H9 (cell line): ENCODE data around the gene MTRF1. TPM values are rescaled to one million over a fixed set of nuclear protein-coding genes. Genes with fewer than 3 reads are reported as not detected.

Experiments
- total RNA-seq: library from RNA; stranded (reverse); gene quantifications from 2 replicates; pipeline ENCODE4 v1.2.1, GENCODE V29; 2021

The MTRF1 gene
- total RNA-seq, 1 experiment from 2014 or later = 16.2 TPM

Other genes with a start within 250 kb of the MTRF1 start
- 14.8 and 15.5 TPM in 2 replicates for gene ELF1, start 244.3 kb downstream of the MTRF1 start, total RNA-seq
- gene WBP4, start 202.1 kb downstream of the MTRF1 start, total RNA-seq = 7.1 and 7.2 TPM in 2 replicates
- gene KBTBD6, start 130.8 kb downstream of the MTRF1 start, total RNA-seq = 11.4 and 11.5 TPM in 2 replicates
- gene KBTBD7, start 69.0 kb downstream of the MTRF1 start, total RNA-seq = 12.9 TPM in 2 replicates
- 37.7 and 40.0 TPM in 2 replicates for gene NAA16, start 47.7 kb upstream of the MTRF1 start, total RNA-seq
- gene RGCC, start 194.0 kb upstream of the MTRF1 start, total RNA-seq = 0.46 TPM in 1 of 2 replicates, not detected in the other